H9 (cell line): ENCODE data around the gene CRACR2A. TPM values are rescaled to one million over a fixed set of nuclear protein-coding genes. Genes with fewer than 3 reads are reported as not detected.
A peak's percentile ranks its signal among the peaks of the same experiment; 100 is the strongest.

Experiments used
- DNase-seq: peaks from one replicate; pipeline ENCODE4 v3.0.0-alpha.2; 2017
- H2AFZ ChIP-seq: one replicate; pipeline ENCODE4 v1.6.1; 2013; ENCODE audit warnings: mild to moderate bottlenecking, low read length, control low read depth, moderate library complexity
- H2AK5ac ChIP-seq: 2 replicates; pipeline ENCODE4 v1.6.1; 2013; ENCODE audit warnings: low read length, control low read depth, mixed read lengths; ENCODE audit not compliant: insufficient read length
- H2BK120ac ChIP-seq: one replicate; pipeline ENCODE4 v1.6.1; 2013; ENCODE audit warnings: low read depth, mild to moderate bottlenecking, low read length, control low read depth, inconsistent platforms; ENCODE audit not compliant: poor library complexity, severe bottlenecking
- H2BK12ac ChIP-seq: 2 replicates; pipeline ENCODE4 v1.6.1; 2013; ENCODE audit warnings: low read length, control low read depth, mixed read lengths, low read depth; ENCODE audit not compliant: insufficient read length
- H2BK15ac ChIP-seq: 2 replicates; pipeline ENCODE4 v1.6.1; 2013; ENCODE audit warnings: low read depth, low read length, control low read depth
- H2BK20ac ChIP-seq: one replicate; pipeline ENCODE4 v1.6.1; 2013; ENCODE audit warnings: low read depth, mild to moderate bottlenecking, low read length, control low read depth, inconsistent platforms; ENCODE audit not compliant: poor library complexity, severe bottlenecking
- H2BK5ac ChIP-seq: 2 replicates; pipeline ENCODE4 v1.6.1; 2013; ENCODE audit warnings: low read length, control low read depth, mixed read lengths; ENCODE audit not compliant: insufficient read length
- H3K14ac ChIP-seq: 2 replicates; pipeline ENCODE4 v1.6.1; 2013; ENCODE audit warnings: low read length, control low read depth; ENCODE audit not compliant: insufficient read depth
- H3K18ac ChIP-seq: 2 replicates; pipeline ENCODE4 v1.6.1; 2013; ENCODE audit warnings: low read depth, mild to moderate bottlenecking, mixed read lengths, low read length, control low read depth; ENCODE audit not compliant: insufficient read length
- H3K23ac ChIP-seq: 2 replicates; pipeline ENCODE4 v1.6.1; 2013; ENCODE audit warnings: low read length, control low read depth, mixed read lengths, low read depth; ENCODE audit not compliant: insufficient read length
- H3K23me2 ChIP-seq: 2 replicates; pipeline ENCODE4 v1.6.1; 2013; ENCODE audit warnings: low read depth, mild to moderate bottlenecking, mixed read lengths, low read length, control low read depth; ENCODE audit not compliant: insufficient read length, poor library complexity, severe bottlenecking
- H3K27ac ChIP-seq: 2 replicates; pipeline ENCODE4 v1.5.1; 2013; ENCODE audit warnings: low read length, control low read depth, mixed read lengths, low read depth; ENCODE audit not compliant: insufficient read length
- H3K27me3 ChIP-seq: 2 replicates; pipeline ENCODE4 v1.6.1; 2013; ENCODE audit warnings: low read length, control low read depth, inconsistent platforms; ENCODE audit not compliant: insufficient read depth
- H3K4ac ChIP-seq: 2 replicates; pipeline ENCODE4 v1.6.1; 2013; ENCODE audit warnings: low read depth, mild to moderate bottlenecking, control low read depth, inconsistent platforms, low read length, moderate library complexity
- H3K4me1 ChIP-seq: 2 replicates; pipeline ENCODE4 v1.6.1; 2013; ENCODE audit warnings: low read length, control low read depth, inconsistent platforms; ENCODE audit not compliant: insufficient read depth
- H3K4me2 ChIP-seq: 2 replicates; pipeline ENCODE4 v1.6.1; 2013; ENCODE audit warnings: low read length, control low read depth, mixed read lengths; ENCODE audit not compliant: insufficient read length, insufficient read depth
- H3K56ac ChIP-seq: 2 replicates; pipeline ENCODE4 v1.6.1; 2013; ENCODE audit warnings: low read depth, mild to moderate bottlenecking, mixed read lengths, low read length, control low read depth; ENCODE audit not compliant: insufficient read length
- H3K79me1 ChIP-seq: 2 replicates; pipeline ENCODE4 v1.6.1; 2013; ENCODE audit warnings: low read depth, mild to moderate bottlenecking, moderate library complexity, low read length, control low read depth, inconsistent platforms; ENCODE audit not compliant: insufficient read depth, poor library complexity, severe bottlenecking
- H3K79me2 ChIP-seq: 2 replicates; pipeline ENCODE4 v1.6.1; 2013; ENCODE audit warnings: low read length, control low read depth, inconsistent platforms; ENCODE audit not compliant: insufficient read depth
- H3K9ac ChIP-seq: 2 replicates; pipeline ENCODE4 v1.6.1; 2013; ENCODE audit warnings: low read length, control low read depth, mixed read lengths; ENCODE audit not compliant: insufficient read length; ENCODE audit errors: extremely low read depth
- H3K9me3 ChIP-seq: one replicate; pipeline ENCODE4 v1.6.1; 2013; ENCODE audit warnings: low read depth, low read length, inconsistent platforms; ENCODE audit not compliant: control insufficient read depth
- H3T11ph ChIP-seq: one replicate; pipeline ENCODE4 v1.6.1; 2013; ENCODE audit warnings: mild to moderate bottlenecking, low read length, control low read depth, inconsistent platforms
- H4K20me1 ChIP-seq: one replicate; pipeline ENCODE4 v1.6.1; 2013; ENCODE audit not compliant: control insufficient read depth, insufficient read length, insufficient read depth
- H4K5ac ChIP-seq: 2 replicates; pipeline ENCODE4 v1.6.1; 2013; ENCODE audit warnings: low read depth, mild to moderate bottlenecking, mixed read lengths, low read length, control low read depth; ENCODE audit not compliant: insufficient read length
- H4K8ac ChIP-seq: replicated peaks from 2 replicates; pipeline ENCODE4 v1.6.1; 2013; ENCODE audit warnings: low read length, control low read depth, mixed read lengths, low read depth; ENCODE audit not compliant: insufficient read length
- H4K91ac ChIP-seq: 2 replicates; pipeline ENCODE4 v1.6.1; 2013; ENCODE audit warnings: low read depth, mild to moderate bottlenecking, moderate library complexity, mixed read lengths, low read length, control low read depth; ENCODE audit not compliant: insufficient read length
- H3K27ac Mint-ChIP-seq, 3 experiments: 2 replicates in 2 of 3; 3 replicates in 1 of 3; pipeline ENCODE4 v1.8.0; 2020 to 2021; ENCODE audit warnings: mixed read lengths in 3 of 3, mild to moderate bottlenecking in 1 of 3, moderate library complexity in 1 of 3
- H3K27me3 Mint-ChIP-seq: 2 replicates; pipeline ENCODE4 v1.8.0; 2021; ENCODE audit warnings: low read depth, mild to moderate bottlenecking, moderate library complexity, mixed read lengths
- H3K36me3 Mint-ChIP-seq, 3 experiments: 2 replicates in 2 of 3; 3 replicates in 1 of 3; pipeline ENCODE4 v1.8.0; 2020 to 2021; ENCODE audit warnings: low read depth in 3 of 3, mixed read lengths in 3 of 3; ENCODE audit not compliant: insufficient read depth in 1 of 3
- H3K4me1 Mint-ChIP-seq, 2 experiments: 2 replicates each; pipeline ENCODE4 v1.8.0; 2020; ENCODE audit warnings: mixed read lengths in 2 of 2
- H3K4me3 Mint-ChIP-seq, 2 experiments: 2 replicates in 1 of 2; 3 replicates in 1 of 2; pipeline ENCODE4 v1.8.0; 2020 to 2021; ENCODE audit warnings: mild to moderate bottlenecking in 2 of 2, mixed read lengths in 2 of 2, moderate library complexity in 1 of 2
- H3K9me3 Mint-ChIP-seq, 2 experiments: 2 replicates in 1 of 2; 3 replicates in 1 of 2; pipeline ENCODE4 v1.8.0; 2020; ENCODE audit warnings: mild to moderate bottlenecking in 2 of 2, mixed read lengths in 2 of 2, moderate library complexity in 1 of 2
- WGBS: extraction: QIAGEN DNeasy Blood & Tissue Kit; methylation state at CpG from one replicate; pipeline ENCODE4 v1.1.7; 2013; ENCODE audit warnings: missing lambda C conversion rate, low lambda C conversion rate, mixed read lengths; ENCODE audit not compliant: insufficient read length; ENCODE audit errors: extremely low coverage; 5-methylcytosine and 5-hydroxymethylcytosine counted together
- total RNA-seq: library from RNA; stranded (reverse); gene quantifications from 2 replicates; pipeline ENCODE4 v1.2.1, GENCODE V29; 2021
- TF ChIP-seq, protein P1 (sequence below): fragments of 200-600 bp; sonication (generic); conservative IDR thresholded peaks from 3 replicates; pipeline ENCODE4 v1.8.0; 2021; ENCODE audit warnings: antibody characterized with exemption, mild to moderate bottlenecking

CRACR2A gene
- total RNA-seq, 1 experiment from 2014 or later = 2.0 TPM

DNA sequence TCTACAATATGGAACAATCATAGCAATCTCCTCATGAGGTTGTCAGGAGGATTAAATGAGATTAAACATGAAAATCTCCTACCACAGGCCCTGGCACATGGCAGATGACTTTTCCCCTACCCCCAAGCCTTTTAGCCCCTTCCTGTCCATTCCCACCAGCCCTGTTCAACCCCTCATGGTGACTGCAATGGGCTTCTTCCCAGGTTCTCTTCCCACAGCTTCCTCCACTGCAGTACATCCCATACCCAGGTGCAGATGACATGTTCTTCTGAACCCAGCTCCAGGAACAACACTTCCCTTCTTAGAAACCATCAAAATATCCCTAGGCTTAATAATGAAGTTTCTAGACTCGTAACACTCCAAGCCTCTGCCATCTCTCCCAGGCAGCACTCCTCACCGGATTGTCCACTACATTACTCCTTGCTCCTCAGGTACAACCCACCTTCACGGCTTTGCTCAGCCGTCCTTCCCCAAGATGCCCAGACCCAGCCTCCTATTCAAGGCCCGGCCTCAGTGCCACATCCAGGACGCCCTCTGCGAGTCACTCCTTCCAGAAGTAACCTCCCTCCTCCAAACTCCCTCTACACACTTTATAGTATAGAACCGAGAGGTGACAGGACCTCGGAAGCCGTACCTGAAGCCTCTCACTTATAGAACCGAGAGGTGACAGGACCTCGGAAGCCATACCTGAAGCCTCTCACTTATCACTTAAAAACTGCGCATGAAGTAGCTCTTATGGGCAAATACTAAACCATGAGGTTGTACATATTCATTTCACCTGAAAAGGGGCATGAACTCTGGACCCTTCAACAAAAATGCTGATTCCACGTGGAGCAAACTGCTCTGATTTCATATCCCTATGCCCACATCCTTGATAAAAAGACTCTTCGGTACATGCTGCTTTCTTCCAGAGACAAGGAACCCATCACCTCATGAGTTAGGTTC is 1.5 kb downstream of the CRACR2A start:
- Histone ChIP-seq H3K79me1 (no peaks in the 10 kb centered on the region), H2AFZ (no peak overlapping the region), H3K9me3 (no peaks in the 10 kb centered on the region), H2BK12ac (no peak overlapping the region), H3K4ac (no peak overlapping the region), H3K27me3 (no peaks in the 10 kb centered on the region; the same call in 1 of the 2 replicates), H2BK120ac (no peak overlapping the region), H2BK5ac (no peak overlapping the region), H3K4me2 (no peak overlapping the region), H3K9ac (no peak overlapping the region), H4K5ac (no peak overlapping the region), H3T11ph (no peak overlapping the region), H3K23ac (no peak overlapping the region), H3K27ac (no peak overlapping the region), H4K91ac (no peak overlapping the region), H4K20me1 (no peaks in the 10 kb centered on the region), H2BK20ac (no peak overlapping the region), H2BK15ac (no peak overlapping the region), H3K23me2 (peaks cover 2% of the 10 kb centered on the region), H2AK5ac (no peak overlapping the region), H3K4me1 (no peaks in the 10 kb centered on the region), H3K14ac (no peak overlapping the region), H3K56ac (no peak overlapping the region), H4K8ac (no peak overlapping the region), H3K79me2 (no peaks in the 10 kb centered on the region), H3K18ac (no peak overlapping the region)
- Mint-ChIP-seq H3K4me3 (peak overlapping the region in 1 of 2 experiments; percentile 72; a peak in 1 of 5 replicates), H3K36me3 (no peaks in the 10 kb centered on the region; a peak in 2 of 7 replicates), H3K27ac (peak overlapping the region in 1 of 3 experiments; percentile 45; a peak in 1 of 7 replicates), H3K9me3 (peaks cover 1 to 3% of the 10 kb centered on the region in 2 experiments; a peak in 2 of 5 replicates), H3K4me1 (peaks cover 6 to 13% of the 10 kb centered on the region in 2 experiments; a peak in 3 of 4 replicates), H3K27me3 (peaks cover 46% of the 10 kb centered on the region)
- DNase-seq = peak; percentile 22
- WGBS = no CpG with 5 or more reads among the region's 15 CpGs
- TF ChIP-seq, protein P1, sequence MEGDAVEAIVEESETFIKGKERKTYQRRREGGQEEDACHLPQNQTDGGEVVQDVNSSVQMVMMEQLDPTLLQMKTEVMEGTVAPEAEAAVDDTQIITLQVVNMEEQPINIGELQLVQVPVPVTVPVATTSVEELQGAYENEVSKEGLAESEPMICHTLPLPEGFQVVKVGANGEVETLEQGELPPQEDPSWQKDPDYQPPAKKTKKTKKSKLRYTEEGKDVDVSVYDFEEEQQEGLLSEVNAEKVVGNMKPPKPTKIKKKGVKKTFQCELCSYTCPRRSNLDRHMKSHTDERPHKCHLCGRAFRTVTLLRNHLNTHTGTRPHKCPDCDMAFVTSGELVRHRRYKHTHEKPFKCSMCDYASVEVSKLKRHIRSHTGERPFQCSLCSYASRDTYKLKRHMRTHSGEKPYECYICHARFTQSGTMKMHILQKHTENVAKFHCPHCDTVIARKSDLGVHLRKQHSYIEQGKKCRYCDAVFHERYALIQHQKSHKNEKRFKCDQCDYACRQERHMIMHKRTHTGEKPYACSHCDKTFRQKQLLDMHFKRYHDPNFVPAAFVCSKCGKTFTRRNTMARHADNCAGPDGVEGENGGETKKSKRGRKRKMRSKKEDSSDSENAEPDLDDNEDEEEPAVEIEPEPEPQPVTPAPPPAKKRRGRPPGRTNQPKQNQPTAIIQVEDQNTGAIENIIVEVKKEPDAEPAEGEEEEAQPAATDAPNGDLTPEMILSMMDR = no peak
